Measurements from ENCODE around the gene DSCAM. TPM values are rescaled to one million over a fixed set of nuclear protein-coding genes. Genes with fewer than 3 reads are reported as not detected.

DSCAM gene
- total RNA-seq, 1 experiment from 2014 or later = not detected

DNA sequence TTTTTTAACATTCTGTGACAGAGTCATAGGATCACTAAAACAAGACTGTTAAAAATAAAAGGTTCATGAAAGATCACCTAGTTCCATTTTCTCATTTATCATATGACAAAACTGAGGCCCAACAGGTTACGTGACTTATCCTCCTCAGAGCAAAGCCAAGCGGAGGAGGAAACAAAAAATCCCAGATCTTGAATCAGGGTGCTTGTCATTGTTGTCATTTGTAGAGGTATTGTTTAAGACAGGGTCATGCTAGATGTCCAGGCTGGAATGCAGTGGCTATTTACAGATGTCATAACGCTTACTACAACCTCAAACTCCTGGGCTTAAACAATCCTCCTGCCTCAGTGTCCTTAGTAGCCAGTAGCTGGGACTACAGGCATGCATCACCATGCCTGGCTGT is 293.2 kb downstream of the DSCAM start:
- DNase-seq (ENCODE audit: low spot score) = no peak

DNA sequence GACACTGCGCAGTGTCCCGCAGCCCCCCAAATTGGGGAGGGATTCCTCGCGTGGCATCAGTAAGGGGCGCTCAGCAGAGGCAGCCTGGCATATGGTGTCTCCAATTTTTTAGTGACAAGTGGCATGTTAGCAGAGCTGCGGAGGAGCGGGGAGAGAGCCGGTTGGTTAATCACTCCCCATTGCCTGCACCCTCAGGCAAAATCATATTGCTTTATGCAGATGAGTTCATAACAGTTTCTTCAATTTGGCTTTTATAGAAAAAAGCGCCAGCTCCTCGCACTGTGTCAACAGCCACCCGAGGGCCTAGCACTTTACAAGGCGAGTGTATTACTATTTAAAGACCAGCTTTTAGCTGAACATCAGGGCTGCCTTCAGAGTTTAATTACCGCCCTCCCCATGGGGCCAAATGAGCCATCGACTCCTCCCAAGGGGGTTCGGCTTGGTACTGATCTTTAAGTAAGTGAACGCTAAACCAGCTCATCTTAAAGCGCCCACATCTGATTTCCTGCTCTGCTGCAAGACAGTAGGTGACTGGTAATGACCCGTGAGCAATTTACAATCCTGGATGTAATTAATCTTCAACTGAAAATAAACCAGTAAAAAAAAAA is 298.9 kb downstream of the DSCAM start:
- no peak for DNase-seq (ENCODE audit: low spot score)

DNA sequence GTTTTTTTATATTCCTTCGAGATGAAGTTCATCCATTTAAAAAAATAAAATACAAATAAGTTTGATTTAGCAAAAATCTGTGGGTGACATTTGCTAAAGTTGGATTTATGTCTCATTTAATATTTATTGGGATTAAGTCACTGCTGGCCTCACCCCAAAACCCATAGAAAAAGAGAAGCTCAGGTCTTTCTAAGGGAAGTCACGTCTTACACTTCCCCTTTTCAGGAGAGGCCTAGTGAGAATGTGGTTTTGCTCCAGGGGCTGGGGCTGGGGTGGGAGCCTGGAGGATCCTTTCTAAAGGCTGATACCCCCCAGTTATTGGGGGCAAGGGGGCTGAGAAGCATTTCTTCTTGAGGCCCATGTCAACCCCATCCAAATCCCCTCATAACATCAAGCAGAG is 300.3 kb downstream of the DSCAM start:
- DNase-seq (ENCODE audit: low spot score) = no peak

DNA sequence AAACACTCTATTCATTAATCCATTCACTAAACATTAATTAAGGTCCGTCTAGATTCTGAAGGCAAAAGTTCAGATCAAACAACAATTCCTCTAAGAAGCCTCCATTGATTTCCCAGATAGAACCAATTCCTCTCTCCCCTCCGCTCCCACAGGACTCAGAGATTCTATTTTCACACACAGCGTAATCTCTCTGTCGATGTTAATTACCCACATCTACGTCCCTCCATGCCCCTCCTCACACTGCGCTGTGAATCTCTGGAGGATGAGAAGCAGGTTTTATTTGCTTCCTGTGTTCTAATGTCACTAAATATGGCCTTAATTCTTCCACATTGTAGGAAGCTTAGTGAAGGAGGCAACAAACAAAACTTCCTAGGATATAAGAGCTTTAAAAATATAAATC is 306.7 kb downstream of the DSCAM start:
- DNase-seq (ENCODE audit: low spot score) = no peak

DNA sequence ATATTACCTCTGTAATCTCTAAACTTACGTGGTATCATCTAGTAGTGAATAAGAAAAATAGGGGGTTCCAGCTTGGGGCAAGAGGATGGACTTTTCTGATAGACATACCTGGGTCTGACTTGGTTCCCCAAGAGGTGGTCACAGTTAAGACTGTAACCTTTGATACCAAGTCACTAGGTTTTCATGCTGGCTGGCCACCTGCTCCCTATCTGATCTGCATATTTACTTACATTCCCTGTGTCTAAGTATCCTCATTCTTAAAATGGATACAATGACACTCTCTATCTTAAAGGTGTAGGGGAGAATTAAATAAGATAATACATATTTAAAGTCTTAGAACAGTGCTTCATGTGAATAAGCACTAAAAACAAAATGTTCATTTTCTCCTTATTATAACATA is 312.1 kb downstream of the DSCAM start:
- no peak for DNase-seq (ENCODE audit: low spot score)

DNA sequence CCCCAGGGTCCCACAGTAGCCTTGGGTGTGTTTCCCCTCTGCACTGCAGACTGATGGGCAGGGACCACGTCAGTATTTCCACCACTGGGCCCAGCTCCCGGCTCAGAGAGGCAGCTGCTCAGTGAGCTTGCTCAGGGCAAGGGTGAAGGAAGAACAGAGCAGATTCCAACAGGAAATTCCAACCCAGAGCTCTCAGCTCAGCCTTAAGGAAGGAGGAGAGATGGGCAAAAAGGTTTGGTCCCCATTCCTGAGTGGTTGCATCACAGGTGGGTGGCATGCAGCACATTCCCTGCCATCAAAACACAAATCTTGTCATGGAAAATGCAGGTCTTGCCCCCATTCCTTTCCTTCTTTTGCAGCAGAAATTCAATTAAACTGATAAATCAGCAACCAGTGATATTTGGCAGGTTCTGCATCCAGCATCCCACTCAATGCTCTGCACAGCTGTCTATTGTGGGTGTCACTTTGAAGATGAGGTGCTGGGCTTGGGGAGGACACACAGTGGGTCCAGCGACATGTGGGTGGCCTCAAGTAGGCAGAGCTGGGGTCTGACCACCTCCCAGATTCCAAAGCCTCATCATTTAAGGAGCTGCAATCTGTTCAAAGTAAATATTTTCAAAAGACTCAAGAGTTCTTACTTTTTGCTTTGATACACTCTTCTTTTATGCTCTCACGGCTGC is 315.4 kb downstream of the DSCAM start:
- no peak for DNase-seq (ENCODE audit: low spot score)

DNA sequence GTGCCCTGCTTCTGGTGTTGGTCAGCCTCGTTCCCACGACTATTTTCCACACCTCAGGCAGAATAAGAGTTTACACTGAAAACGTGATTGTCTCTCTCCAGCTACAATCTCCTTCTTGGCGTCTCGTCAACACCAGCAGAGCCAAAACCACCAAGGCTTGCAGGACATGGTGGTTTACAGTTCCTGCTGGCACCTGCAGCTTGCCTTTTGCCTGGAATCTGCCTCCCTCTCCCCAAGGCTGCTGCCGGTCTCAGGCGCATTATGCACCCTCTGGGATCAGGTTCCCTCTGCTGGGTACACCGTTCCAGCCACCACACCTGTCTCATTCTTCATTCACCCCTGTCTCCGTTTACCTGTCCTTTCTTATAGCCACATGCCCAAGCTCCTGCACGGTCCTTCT is 315.9 kb downstream of the DSCAM start:
- DNase-seq (ENCODE audit: low spot score) = no peak

DNA sequence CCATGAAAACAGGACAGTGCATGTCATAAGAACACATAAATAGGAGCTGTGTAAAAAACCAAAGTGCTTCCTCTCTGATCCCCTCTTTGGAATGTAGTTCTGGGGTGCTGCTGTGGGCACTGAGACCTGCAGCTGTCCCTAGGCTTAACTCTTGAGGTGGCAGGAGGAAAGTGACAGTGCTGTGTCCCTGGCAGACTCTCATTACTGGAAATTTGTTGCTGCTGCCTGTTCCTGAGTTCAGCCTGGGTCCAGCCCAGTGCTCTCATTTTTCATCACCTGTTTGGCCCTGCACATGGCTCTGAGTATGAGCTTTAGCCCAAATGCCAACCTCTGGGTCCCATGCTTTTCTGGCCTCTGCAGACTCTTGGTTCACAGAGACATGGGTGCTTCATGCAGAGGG is 329.3 kb downstream of the DSCAM start:
- no peak for DNase-seq (ENCODE audit: low spot score)

DNA sequence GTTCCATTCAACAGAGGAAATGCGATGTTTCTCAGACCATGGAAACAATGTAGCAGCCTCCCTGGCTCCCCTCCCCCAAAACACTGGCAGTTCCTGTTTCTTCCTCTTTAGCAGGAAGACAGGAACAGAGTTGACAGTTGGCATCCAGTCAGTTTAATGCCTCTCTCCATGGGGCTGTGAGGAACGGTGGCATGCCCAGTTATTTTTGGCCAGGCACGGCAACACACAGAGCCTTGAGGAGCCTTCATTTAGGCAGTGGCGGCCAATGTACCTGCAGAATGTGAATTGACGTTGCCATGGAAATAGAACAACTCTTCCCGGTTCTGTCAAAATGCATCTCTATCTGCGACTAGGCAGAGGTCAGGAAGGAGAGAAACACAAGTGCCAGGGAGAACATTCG is 330.6 kb downstream of the DSCAM start:
- DNase-seq (ENCODE audit: low spot score) = no peak

DNA sequence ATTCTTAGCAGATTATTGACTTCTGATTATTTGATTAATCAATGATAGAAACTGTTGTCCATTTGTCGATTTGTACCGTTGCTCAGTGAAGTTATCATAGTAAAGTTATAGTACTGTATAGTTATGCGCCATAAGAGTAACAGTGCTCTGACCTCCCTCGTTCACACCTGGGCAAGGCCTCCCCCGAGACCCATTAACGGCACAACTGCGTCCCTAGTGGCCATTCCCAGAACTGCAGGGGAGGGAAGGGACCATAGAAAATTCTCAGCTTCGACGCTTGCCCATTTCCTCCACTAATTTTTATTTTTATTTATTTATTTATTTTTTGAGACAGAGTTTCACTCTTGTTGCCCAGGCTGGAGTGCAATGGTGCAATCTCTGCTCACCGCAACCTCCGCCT is 334.4 kb downstream of the DSCAM start:
- no peak for DNase-seq (ENCODE audit: low spot score)

DNA sequence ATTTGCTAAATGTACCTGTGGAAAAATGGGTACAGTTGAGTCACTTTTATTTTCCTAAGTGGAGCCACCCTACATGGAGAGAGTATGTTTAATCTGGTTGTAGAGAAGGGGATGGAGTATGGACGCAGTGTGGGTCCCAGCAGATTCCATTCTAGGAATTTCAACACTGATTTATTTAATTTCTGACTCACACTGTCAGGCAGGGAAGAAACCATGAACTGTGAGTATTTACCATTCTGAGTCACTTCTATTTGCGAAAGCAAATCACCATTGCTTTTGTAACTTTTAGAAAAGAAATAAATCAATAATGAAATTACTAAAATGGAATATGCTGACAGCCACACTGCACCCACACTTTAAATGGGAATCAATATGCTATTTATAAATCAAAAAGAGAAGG is 339.0 kb downstream of the DSCAM start:
- no peak for DNase-seq (ENCODE audit: low spot score)

DNA sequence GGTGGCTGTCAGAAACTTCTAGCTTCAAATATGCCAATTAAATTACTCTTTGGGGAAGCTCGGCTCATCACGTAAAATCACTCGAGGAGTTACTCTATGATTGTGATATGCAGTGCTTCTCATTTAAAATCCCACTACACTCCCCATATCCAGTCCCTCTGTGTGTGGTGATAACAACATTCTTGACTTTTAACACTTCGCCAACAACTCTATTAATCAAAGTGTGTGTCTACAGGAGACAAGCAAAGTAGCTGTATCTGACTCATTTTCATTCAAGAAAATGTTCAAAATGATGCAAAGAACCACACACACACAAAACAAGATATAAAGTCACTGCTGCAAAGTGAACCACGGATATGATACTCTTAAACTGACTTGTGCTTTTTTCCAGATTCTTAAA is 341.3 kb downstream of the DSCAM start:
- no peak for DNase-seq (ENCODE audit: low spot score)

DNA sequence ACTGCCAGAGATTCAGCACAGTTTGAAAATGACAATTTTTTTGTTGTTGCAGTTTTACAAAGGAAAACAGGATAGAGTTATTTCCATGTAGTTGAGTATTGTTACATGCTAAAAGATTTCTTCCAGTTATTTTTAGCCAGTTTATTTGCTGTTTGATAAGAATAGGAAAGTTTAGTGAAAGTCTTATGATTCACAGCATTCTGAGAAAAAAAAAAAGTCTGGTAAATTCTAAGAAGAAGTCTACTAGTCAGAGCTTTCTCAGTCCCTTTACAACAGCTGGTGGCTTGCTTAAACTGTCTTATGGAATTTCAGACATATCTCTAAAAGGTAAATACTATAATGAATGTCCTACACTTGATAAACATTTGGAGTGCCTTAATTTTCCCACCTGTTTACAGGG is 341.7 kb downstream of the DSCAM start:
- DNase-seq (ENCODE audit: low spot score) = no peak

DNA sequence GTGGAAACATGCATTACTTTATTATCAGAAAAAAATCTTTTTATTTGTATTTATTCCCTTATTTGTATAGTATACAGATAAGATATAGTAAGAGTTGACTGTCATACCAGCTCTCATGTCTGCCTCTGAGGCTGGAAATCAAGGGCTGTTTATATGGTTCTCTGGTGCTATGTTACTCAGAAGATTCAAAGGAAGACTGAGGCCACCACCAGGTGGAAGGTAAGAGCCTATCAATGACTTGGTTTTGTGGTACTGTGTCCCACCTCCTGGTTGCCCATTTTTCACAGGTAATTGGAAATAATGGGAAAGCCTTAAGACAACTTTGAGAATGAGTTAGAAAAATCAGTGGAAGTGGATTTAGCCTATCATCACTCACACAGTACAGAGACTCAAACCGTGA is 342.1 kb downstream of the DSCAM start:
- DNase-seq (ENCODE audit: low spot score) = no peak

DNA sequence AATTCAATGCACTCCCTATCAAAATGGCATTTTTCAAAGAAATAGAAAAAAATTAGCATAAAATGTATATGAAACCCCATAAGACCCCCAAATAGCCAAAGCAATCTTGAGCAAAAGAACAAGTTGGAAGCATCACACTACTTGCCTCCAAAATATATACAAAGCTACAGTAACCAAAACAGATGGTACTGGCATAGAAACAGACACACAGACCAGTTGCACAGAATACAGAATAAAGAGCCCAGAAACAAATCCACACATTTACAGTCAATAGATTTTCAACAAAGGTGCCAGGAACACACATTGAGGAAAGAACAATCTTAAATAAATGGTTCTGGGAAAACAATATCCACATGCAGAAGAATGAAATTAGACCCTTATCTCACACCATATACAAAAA is 350.8 kb downstream of the DSCAM start:
- DNase-seq (ENCODE audit: low spot score) = no peak

DNA sequence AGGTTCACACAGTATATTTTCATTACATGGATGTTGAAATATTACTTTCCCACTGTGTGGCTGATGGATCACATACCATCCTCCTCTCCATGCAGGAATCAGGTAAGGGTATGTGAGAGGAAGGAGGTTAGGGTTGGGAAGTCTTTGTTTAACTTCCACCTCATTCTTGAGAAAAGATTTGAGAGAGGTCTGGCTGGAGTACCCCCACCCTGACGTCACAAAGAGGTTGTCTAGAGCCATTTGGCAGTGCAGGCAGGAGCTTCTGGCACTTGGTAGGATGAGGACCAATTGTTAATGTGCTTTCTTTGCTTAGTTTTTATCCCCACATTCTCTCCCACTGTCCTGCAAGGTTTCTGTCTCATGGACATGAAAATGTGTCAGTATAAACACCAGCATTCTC is 356.6 kb downstream of the DSCAM start:
- DNase-seq (ENCODE audit: low spot score) = no peak

DNA sequence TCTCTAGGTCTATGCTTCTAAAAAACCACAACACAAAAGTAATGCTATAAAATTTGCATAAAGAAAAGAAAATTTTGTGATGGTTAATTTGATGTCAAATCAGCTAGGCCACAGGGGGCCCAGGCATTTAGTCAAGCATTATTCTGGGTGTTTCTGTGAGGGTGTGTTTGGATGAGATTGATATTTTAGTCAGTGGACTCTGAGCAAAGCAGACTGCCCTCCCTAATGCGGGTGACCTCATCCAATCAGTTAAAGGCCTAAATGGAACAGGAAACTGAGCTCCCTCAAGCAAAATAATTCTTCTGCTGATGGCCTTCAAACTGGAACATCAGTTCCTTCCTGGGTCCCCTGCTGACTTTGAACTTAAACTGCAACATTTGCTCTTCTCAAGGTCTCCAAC is 358.0 kb downstream of the DSCAM start:
- DNase-seq (ENCODE audit: low spot score) = no peak

DNA sequence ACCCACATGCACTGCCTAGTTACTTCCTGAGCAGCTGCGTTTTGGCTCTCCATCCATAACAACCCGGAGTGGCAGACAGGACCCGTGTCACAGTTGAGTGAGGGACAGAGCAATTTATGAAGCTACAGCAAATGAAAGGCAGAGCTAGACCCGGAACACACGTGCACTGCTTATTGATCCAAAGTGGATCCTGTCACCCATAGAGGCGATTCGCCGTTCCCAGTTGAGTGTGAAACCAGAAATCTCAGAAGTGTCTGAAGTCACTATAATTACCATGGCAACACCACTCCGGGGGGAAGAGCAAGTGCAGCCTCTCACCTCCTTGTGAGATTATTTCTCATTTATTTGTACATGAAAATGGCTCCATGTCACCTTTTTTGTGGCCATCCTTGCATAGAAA is 365.2 kb downstream of the DSCAM start:
- no peak for DNase-seq (ENCODE audit: low spot score)

DNA sequence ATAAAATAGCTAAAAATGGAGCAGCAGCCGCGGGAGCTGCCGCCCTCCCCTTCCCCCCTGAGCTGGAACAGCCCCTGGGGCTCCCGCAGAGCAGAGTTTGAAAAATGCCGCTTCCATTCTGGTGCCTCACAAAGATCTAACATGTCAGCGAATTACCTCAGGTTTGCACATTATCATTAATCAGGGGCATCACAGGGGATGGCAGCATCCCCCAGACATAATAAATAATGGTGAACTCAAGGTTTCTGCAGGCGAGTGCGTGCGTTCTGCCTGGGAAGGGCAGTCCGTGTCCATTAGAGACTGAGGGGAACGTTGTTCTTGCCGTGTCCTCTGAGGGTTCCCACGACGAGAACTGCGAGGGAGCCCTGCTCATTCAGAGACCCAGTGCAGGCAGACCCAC is 372.4 kb downstream of the DSCAM start:
- no peak for DNase-seq (ENCODE audit: low spot score)

DNA sequence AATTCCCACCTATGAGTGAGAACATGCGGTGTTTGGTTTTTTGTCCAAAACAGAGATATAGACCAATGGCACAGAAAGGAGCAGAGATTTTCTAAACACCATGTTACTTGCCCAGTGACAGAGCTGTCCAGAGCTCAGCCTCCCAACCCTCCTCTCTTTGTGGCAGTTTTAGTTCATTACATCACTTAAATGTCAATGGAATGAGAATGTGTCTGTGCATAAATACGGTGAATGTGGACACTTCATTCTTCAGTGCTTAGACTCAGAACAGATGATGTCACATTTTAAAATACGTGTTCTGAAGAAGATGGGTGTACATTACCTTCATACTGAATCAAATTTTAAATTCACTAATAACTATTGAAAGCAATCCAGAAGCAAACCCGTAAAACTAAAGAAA is 374.9 kb downstream of the DSCAM start:
- no peak for DNase-seq (ENCODE audit: low spot score)

DNA sequence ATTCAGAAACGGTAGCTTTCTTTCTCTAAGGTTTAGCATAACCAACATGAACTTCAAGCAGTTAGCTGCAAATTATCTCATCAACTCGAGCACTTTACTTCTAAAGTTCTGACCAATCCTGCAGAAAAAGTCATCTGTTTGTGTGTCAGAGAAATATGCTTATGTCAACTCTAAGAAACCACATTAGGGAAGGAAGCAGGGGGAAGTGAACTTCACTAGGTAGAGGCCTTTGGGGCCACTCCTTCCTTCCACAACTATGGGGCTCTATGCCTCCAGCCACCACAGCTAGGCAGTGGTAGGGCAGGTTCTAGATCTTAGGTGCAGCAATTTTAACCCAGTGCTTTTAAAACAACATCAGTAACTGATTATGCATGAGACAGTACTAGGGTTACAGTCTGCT is 375.9 kb downstream of the DSCAM start:
- DNase-seq (ENCODE audit: low spot score) = no peak

DNA sequence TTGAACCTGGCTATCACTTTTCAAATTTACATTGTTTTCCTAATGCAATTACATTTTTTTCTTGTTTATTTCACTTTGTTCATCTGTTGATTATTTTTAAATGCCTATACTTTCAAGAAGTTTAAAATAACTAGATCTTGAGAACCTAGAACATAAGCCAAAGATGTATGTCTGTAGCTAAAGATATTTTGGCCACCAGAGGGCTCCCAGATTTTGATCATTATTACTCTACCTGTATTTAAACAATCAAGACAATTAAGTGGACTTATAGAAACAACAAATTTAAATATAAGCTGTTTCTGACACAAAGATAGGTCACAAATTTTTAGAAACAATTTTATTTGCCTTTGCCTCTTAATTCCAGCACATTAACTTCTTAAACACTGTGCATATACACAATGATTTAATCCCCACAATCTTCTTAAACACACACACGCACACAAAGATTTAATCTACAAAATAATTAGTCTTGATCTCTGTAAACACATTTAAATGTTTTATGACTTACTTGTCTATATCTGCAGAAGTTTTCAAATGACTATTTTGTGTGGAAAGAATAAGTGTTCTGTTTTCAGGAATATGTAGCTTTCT is 380.0 kb downstream of the DSCAM start:
- DNase-seq (ENCODE audit: low spot score) = peak; percentile 13

DNA sequence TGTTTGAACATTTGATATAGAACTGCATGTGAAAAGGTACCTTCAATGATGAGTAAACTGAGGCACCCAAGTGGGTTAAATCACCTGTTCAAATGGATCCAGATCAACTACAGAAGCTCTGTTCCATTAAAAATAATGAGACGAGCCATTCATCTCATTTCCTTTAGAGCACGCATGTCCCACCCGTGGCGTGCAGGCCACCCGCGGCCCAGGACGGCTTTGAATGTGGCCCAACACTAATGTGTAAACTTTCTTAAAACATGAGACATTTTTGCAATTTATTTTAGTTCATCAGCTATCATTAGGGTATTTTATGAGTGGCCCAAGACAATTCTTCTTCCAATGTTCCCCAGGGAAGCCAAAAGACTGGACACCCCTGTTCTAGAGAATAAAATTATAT is 381.6 kb downstream of the DSCAM start:
- DNase-seq (ENCODE audit: low spot score) = no peak

DNA sequence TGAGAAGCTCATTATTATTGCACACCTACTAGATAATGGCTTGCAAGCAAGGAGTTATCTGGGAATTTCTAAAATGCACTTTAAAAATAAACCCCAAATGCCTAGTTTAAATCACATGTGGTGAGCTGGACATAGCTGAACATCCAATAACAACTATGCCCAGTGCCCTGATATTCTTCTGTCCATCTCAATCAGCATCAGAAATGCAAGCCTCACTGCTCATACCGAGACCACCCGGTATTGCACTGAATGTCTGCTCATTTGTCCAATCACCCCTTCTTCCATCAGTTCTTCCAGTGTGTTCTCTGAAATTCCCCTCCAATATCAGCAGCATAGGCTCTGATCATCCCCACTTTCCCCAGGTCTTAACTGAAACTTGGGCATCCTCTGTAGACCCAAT is 383.8 kb downstream of the DSCAM start:
- no peak for DNase-seq (ENCODE audit: low spot score)

All from A172 (cell line).